ENCODE measurements around the gene LRRC57. TPM values are rescaled to one million over a fixed set of nuclear protein-coding genes. Genes with fewer than 3 reads are reported as not detected.
A peak's percentile ranks its signal among the peaks of the same experiment; 100 is the strongest.

The LRRC57 gene
- total RNA-seq, result 25.9 TPM
- long read RNA-seq, transcript LRRC57-202 (6 exons, 2,384 nt), result major isoform, 24 of 30 reads
- long read RNA-seq, partial matches to known transcripts, result 1 of 30 reads
- long read RNA-seq, other reads (novel, unspliced or antisense), result 4 of 30 reads

DNA sequence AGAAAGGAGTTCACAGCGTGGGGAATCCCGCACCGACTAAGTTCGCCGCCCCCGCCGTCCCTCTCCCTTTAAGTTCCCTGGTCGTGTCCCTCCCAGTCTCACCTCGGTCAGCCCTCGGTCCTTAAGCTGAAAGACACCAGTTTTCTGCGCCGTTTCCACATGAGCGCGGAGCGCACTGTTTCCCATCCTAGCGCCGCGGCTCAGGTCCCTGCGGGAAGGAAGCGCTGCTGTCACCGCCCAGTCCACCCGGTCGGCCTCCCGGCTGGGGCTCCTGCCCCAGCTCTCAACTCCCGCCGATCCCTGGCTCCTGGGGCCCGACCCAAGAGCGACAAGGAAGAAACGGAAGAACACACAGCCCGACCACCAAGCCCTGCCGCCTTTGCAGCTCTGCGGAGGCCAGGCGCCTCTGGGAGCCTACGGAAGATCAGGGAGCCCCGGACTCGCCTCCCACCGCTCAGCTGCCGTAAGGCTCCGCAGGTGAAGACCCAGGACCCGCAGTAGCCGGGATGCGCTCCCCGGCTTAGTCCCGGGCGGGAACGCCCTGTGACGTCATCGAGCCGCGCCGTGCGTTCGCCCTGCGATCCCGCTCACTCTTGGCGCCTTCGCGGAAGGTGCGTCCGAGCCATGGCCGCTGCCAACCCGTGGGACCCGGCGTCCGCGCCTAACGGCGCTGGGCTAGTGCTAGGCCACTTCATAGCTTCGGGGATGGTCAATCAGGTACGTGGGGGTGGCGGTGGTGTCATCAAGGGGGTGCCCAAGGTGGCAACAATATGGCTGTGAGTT is at the start of gene LRRC57, which contains the start of gene HAUS2:
LRRC57 (minus strand) TSS at position 545 of the 783 bp plus-strand sequence; CDS start at position 186, 359 bp downstream.
HAUS2 (plus strand) TSS at position 590 of the 783 bp plus-strand sequence; CDS start at position 625, 35 bp downstream.
- peak within 1 kb of the TSS; percentile 88 for H3K4me3 ChIP-seq
- peak; percentile 96 for ATAC-seq
- intact Hi-C loops (cut with DNase I), result no loop called here

GRCh38 chr15:42595626-42596240 is 47.1 kb upstream of the LRRC57 start:
- no peak for TF ChIP-seq CTCF (IDR thresholded peaks at IDR 0.05)
- Histone ChIP-seq H3K4me1 (peaks cover 23% of the 10 kb centered on the region), H3K4me3 (no peak overlapping the region), H3K27ac (peak overlapping the region; percentile 55), H3K27me3 (no peaks in the 10 kb centered on the region), H3K9me3 (no peaks in the 10 kb centered on the region), H3K36me3 (no peaks in the 10 kb centered on the region)
- no peak for ATAC-seq
- intact Hi-C loops (cut with DNase I), result no loop called here
- DNase-seq, result no peak

More for the DNA sequence above, at the start of gene LRRC57, which contains the start of gene HAUS2:
- Histone ChIP-seq H3K27ac (peak within 1 kb of the TSS; percentile 92), H3K27me3 (no peaks in the 10 kb centered on the region), H3K36me3 (peaks cover 17% of the 10 kb centered on the region), H3K9me3 (no peaks in the 10 kb centered on the region), H3K4me1 (peaks cover 24% of the 10 kb centered on the region)
- peak; percentile 96 for DNase-seq
- TF ChIP-seq CTCF (IDR thresholded peaks at IDR 0.05), result no peak

- H3K36me3 ChIP-seq, result no peaks in the 10 kb centered on the region
- DNase-seq (no peak), ATAC-seq (no peak)
- H3K27ac ChIP-seq, result no peak overlapping the region
- H3K9me3 ChIP-seq, result no peaks in the 10 kb centered on the region
- H3K4me3 ChIP-seq, result no peak overlapping the region
- TF ChIP-seq CTCF (IDR thresholded peaks at IDR 0.05), result no peak
- no peaks in the 10 kb centered on the region for H3K27me3 ChIP-seq
- intact Hi-C loops (cut with DNase I), result no loop called here
- H3K4me1 ChIP-seq, result peaks cover 23% of the 10 kb centered on the region
Measured at GRCh38 chr15:42594095-42594494, 45.5 kb upstream of the LRRC57 start.

- no peak for DNase-seq
- no peaks in the 10 kb centered on the region for H3K36me3 ChIP-seq
- no peak for ATAC-seq
- no peaks in the 10 kb centered on the region for H3K9me3 ChIP-seq
- H3K27me3 ChIP-seq, result no peaks in the 10 kb centered on the region
- intact Hi-C loops (cut with DNase I), result no loop called here
- H3K4me1 ChIP-seq, result peaks cover 23% of the 10 kb centered on the region
- TF ChIP-seq CTCF (IDR thresholded peaks at IDR 0.05), result no peak
- no peak overlapping the region for H3K27ac ChIP-seq
- H3K4me3 ChIP-seq, result no peak overlapping the region
Measured at GRCh38 chr15:42593143-42593542, 44.5 kb upstream of the LRRC57 start.

DNA sequence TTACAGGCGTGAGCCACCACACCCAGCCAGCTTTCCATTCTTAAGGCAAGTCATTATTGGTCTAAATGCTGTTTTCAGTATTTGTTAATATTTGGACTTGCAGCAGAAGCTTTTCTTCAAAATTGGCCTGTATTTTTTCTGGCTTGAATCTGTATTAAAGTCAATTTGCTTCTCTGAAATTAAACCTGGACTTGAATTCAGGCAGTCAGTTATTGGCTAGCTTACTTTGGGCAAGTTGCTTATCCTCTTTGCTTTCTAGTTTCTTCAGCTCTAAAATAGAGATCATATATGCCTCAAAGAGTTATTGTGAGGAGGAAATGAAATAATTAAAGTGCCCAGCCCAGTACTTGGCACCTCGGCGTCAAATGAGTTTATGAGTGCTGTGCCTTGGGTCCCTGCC is 44.1 kb upstream of the LRRC57 start:
- peaks cover 23% of the 10 kb centered on the region for H3K4me1 ChIP-seq
- intact Hi-C loops (cut with DNase I), result no loop called here

More for the DNA sequence above, 44.1 kb upstream of the LRRC57 start:
- H3K9me3 ChIP-seq, result no peaks in the 10 kb centered on the region
- DNase-seq (no peak), ATAC-seq (no peak)
- no peaks in the 10 kb centered on the region for H3K36me3 ChIP-seq
- H3K27me3 ChIP-seq, result no peaks in the 10 kb centered on the region
- no peak overlapping the region for H3K27ac ChIP-seq
- no peak for TF ChIP-seq CTCF (IDR thresholded peaks at IDR 0.05)
- no peak overlapping the region for H3K4me3 ChIP-seq
